Fibroblast of gingiva (primary cell): ENCODE measurements around the gene CABP4.
"Not testable (repeated sequence)": the region's sequence is repeated elsewhere in the genome, so short reads cannot be mapped to it uniquely, and the experiment has no call there.

ENCODE experiments used
- DNase-seq: peaks from one replicate; pipeline ENCODE4 v3.0.0-alpha.2; 2011; ENCODE audit warnings: low read depth

Gene CABP4

GRCh38 chr11:67453816-67454732 is 1.1 kb upstream of the CABP4 start:
- DNase-seq: no peak

GRCh38 chr11:67456068-67456705 is 1.0 kb downstream of the CABP4 start:
- DNase-seq: no peak

GRCh38 chr11:67457453-67457852 is 2.3 kb downstream of the CABP4 start:
- no peak for DNase-seq

GRCh38 chr11:67458266-67458665 is 3.1 kb downstream of the CABP4 start:
- DNase-seq: no peak

GRCh38 chr11:67463186-67463585 is 8.0 kb downstream of the CABP4 start:
- DNase-seq: no peak

GRCh38 chr11:67463680-67464410 is 8.7 kb downstream of the CABP4 start:
- peak; percentile 62 for DNase-seq

GRCh38 chr11:67464411-67465188 is 9.4 kb downstream of the CABP4 start:
- peak; percentile 65 for DNase-seq

GRCh38 chr11:67465189-67465510 is 10.0 kb downstream of the CABP4 start:
- no peak for DNase-seq

GRCh38 chr11:67465530-67465929 is 10.4 kb downstream of the CABP4 start:
- DNase-seq: not testable (repeated sequence)

- no peak for DNase-seq
Observed at GRCh38 chr11:67466367-67466766, 11.2 kb downstream of the CABP4 start.

- DNase-seq: no peak
Observed at GRCh38 chr11:67466962-67467771, 12.0 kb downstream of the CABP4 start.

- no peak for DNase-seq
Observed at GRCh38 chr11:67468056-67468455, 12.9 kb downstream of the CABP4 start.

GRCh38 chr11:67468456-67468758 is 13.3 kb downstream of the CABP4 start:
- no peak for DNase-seq

GRCh38 chr11:67468759-67469507 is 13.8 kb downstream of the CABP4 start, which contains the start of gene TMEM134:
Gene TMEM134 (minus strand): TSS chr11:67469251. CDS start chr11:67469192, 59 bp downstream.
- DNase-seq: peak; percentile 90

- DNase-seq: no peak
Observed at GRCh38 chr11:67469508-67469811, 14.3 kb downstream of the CABP4 start.

GRCh38 chr11:67470337-67471002 is 15.3 kb downstream of the CABP4 start:
- no peak for DNase-seq

- DNase-seq: no peak
Observed at GRCh38 chr11:67472882-67473281, 17.7 kb downstream of the CABP4 start.

- not testable (repeated sequence) for DNase-seq
Observed at GRCh38 chr11:67476692-67477091, 21.5 kb downstream of the CABP4 start.

GRCh38 chr11:67477344-67478050 is 22.3 kb downstream of the CABP4 start:
- not testable (repeated sequence) for DNase-seq
